Transverse colon (tissue), 3 donors: ENCODE measurements around the gene WNT4.

Experiments used
- POLR2A ChIP-seq: fragments of 450-650 bp; IDR thresholded peaks from one replicate; pipeline ENCODE4 v1.6.1; 2016; ENCODE audit warnings: antibody characterized with exemption, mild to moderate bottlenecking, moderate library complexity
- TF ChIP-seq, protein P1 (sequence below), 5 experiments: fragments of 200-600 bp in 3 of 5; fragments of 450-650 bp in 2 of 5; sonication (generic) in 3 of 5; IDR thresholded peaks; 1 replicate in 2 of 5; 2 replicates in 3 of 5; pipeline ENCODE4 v1.5.1; 2016 to 2017; ENCODE audit warnings: antibody characterized with exemption in 5 of 5, inconsistent platforms in 3 of 5, mild to moderate bottlenecking in 2 of 5, moderate library complexity in 1 of 5

DNA sequence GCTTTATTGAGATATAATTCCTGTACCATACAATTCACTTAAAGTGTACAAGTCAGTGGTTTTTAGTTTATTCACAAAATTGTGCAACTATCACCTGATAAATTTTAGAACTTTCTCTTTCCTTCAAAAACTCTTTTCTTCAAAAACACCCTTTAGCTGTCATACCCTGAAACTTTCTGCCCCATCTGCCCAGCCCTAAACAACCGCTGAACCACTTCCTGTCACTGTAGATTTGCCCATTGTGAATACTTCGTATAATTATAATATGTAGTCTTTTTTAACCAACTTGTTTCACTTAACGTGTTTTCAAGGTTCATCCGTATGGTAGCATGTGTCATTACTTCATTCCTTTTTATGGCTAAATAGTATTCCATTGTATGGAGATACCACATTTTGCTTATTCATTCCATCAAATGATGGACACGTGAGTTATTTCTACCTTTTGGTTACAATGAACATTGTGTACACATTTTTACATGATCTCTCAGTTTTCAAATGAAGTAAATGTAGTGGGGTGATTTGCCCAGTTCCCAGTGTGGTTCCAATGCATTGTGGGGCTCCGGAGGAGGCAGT is 37.9 kb downstream of the WNT4 start:
- TF ChIP-seq, protein P1, sequence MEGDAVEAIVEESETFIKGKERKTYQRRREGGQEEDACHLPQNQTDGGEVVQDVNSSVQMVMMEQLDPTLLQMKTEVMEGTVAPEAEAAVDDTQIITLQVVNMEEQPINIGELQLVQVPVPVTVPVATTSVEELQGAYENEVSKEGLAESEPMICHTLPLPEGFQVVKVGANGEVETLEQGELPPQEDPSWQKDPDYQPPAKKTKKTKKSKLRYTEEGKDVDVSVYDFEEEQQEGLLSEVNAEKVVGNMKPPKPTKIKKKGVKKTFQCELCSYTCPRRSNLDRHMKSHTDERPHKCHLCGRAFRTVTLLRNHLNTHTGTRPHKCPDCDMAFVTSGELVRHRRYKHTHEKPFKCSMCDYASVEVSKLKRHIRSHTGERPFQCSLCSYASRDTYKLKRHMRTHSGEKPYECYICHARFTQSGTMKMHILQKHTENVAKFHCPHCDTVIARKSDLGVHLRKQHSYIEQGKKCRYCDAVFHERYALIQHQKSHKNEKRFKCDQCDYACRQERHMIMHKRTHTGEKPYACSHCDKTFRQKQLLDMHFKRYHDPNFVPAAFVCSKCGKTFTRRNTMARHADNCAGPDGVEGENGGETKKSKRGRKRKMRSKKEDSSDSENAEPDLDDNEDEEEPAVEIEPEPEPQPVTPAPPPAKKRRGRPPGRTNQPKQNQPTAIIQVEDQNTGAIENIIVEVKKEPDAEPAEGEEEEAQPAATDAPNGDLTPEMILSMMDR (IDR thresholded peaks at IDR 0.05) = no peak
- no peak for TF ChIP-seq POLR2A
